LNCAP (cell line): ENCODE data around the gene AP3D1.

Experiments
- CTCF ChIP-seq: fragments of 450-650 bp; IDR thresholded peaks from 2 replicates; pipeline ENCODE4 v1.5.1; 2017; ENCODE audit warnings: mild to moderate bottlenecking

AP3D1 gene

DNA sequence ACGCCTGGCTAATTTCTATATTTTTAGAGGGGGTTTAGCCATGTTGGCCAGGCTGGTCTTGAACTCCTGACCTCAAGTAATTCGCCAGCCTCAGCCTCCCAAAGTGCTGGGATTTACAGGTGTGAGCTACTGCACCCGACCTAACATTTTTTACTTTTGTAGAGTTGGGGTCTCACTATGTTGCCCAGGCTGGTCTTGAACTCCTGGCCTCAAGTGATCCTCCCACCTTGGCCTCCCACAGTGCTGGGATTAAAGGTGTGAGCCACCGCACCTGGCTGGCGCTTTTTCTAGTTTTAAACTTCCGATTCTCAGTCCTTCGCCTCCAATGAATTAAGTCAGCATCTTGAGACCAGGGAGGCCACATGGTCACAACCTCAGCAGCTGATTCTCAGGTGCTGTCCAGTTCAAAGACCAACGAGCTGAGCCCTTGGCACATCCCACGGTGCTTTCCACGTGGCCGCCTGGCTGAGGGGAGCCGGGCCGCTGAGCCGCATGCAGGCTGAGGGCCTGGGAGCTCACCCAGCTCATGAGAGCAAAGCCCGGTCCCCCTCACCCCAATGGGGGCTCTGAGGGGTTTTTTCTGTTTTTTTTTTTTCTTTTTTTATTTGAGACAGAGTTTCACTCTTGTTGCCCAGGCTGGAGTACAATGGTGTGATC is 9.1 kb downstream of the AP3D1 start:
- no peak for TF ChIP-seq CTCF

DNA sequence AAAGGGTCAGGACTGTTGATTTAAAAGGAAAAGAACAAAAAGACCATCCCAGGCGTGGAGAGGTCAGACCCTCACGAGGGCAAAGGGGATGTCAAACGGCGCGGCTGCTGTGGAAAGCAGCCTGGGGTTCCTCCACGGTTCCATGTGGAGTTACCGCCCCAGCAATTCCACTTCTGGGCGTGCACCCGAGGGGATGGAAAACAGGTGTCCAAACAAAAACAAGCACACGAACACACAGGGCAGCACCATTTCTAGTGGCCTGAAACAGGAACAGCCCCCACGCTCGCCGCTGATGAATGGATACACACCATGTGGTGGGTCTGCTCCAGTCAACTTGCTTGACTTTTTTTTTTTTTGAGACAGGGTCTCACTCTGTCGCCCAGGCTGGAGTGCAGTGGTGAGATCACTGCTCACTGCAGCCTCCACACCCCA is 11.2 kb downstream of the AP3D1 start:
- TF ChIP-seq CTCF, result no peak

DNA sequence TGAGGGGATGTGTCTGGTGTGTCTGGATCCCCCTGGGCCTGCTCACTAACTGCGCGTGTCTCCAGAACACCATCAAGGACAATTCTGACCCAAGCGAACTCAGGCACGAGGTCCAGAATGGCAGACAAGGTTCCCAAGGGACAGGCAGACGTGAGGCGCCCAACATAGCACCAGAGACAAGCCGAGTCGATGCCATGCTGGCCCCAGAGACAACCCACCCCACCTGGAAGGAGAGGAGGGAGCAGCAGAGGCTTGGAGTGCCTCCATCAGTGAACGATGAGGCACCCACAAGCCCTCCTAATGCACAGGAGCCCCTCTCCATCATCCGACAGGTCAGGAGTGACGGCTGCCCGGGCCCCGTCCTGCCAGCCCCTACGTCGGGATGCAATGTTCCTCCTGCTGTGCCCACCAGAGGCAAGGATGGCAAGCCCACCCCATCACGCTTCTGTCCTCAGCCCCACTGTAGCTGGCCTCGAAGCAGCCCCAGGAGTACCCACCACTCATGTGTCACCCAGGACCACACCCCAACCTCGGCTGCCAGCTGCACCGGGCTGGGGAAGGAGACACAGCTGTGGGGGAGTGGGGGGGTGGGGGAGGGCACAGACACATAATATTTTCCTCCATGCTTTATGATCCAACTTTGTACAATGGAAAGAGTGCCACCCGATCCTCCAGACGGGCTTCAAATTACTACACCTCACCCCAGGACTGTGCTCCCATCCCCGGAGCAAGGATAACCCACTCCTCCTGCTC is 11.8 kb downstream of the AP3D1 start:
- TF ChIP-seq CTCF, result no peak

DNA sequence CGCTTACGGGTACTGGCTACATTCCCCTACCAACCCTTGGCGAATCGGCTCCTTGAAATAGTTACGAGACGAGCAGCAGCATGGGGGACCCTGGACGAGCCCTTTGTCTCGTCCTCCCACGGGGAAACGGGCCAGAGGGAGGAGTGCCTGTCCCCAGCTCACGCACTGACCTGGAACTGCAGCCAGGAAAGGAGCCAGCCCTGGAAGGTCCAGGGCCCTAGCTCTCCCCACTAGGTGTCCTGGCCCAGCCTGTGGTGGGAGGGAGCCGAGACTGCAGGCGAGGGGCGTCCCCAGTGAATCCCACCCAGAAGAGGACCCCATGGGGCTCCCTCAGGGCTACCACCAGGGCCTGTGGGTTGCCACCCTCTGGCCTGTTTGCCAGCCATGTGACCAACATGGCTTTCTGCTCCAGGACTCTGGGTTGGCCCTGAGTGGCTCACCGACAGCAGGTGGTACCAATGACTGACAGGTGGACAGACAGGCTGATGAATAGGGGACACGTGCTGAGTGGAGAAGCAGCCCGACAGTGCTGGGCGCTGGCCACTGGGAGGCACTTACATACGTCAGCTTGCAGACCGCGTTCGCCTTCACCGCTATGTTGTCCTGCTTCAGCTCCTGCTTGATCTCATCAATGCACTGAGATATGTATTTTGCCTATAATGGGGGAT is 13.2 kb downstream of the AP3D1 start:
- no peak for TF ChIP-seq CTCF

- no peak for TF ChIP-seq CTCF
Measured at GRCh38 chr19:2136796-2137195, 14.6 kb downstream of the AP3D1 start.

GRCh38 chr19:2135474-2136402 is 15.6 kb downstream of the AP3D1 start:
- no peak for TF ChIP-seq CTCF
